GM10248 (cell line): ENCODE results near the gene TDRD7.

ENCODE experiments used
- CTCF ChIA-PET: fragments of 300-600 bp; sonication (Branson Sonifier 250); formaldehyde crosslinking; extraction: SDS; loops from one replicate; lab custom pipeline; 2021; ENCODE audit warnings: antibody characterized with exemption; lab: Yijun Ruan, JAX
- POLR2A ChIA-PET: fragments of 350-650 bp; sonication (Branson Sonifier 250); formaldehyde crosslinking; extraction: SDS; loops from one replicate; lab custom pipeline; 2020; ENCODE audit warnings: antibody characterized with exemption; lab: Yijun Ruan, JAX
- DNase-seq: peaks from one replicate; pipeline ENCODE4 v3.0.0; 2012; ENCODE audit errors: extremely low spot score
- TF ChIP-seq, protein P1 (sequence below): IDR thresholded peaks from 2 replicates; pipeline ENCODE4 v1.5.1; 2012; ENCODE audit warnings: mild to moderate bottlenecking, low read depth; ENCODE audit errors: extremely low read depth, missing control alignments, control extremely low read depth

TDRD7 gene

DNA sequence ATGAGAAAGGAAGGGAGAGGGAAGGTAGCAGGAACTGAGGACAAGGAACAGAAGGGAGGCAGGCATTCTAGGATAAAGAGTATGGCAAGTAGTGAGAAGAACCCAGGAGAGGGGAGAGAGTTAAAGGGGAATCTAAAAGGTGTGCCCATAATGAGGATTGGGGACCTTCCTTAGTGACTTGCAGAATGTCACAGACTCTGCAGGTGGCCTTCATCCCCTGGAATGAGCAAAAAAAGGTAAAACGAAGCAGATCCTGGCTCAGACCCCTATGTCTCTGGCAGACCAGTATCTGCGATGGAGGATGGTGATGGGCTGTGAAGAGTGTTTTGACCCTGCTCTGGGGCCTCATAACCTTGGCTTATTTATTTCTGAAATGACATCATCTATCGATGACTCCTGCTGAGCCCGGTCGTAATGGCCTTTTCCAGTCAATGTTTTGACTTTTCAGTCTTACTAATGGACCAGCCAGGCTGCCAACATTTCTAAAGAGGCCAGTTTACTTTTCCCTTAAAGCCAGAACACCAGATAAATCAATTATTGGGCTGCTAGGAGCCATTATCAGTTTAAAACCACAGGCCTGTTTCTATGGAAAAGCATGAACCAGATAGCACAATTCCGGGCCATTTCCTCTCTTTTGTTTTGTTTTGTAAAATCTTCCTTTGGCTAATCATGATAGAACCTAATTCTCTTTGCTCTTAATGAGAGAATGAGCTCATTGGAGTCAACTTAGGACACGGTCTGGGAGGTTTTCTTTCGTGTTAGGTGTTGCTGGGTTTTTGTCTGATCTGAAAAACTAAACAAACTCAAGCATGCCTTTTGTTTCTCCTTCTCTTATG lies 92.7 kb downstream of the TDRD7 start:
- POLR2A ChIA-PET, result no interaction called here
- CTCF ChIA-PET, result interaction anchor here (1.1 to 12.7 kb wide), 10 partner anchors 14 to 112 kb away, joined by 3 to 159 read pairs (median 6); no protein-coding TSS in a partner anchor
- DNase-seq, result no peak
- TF ChIP-seq, protein P1, sequence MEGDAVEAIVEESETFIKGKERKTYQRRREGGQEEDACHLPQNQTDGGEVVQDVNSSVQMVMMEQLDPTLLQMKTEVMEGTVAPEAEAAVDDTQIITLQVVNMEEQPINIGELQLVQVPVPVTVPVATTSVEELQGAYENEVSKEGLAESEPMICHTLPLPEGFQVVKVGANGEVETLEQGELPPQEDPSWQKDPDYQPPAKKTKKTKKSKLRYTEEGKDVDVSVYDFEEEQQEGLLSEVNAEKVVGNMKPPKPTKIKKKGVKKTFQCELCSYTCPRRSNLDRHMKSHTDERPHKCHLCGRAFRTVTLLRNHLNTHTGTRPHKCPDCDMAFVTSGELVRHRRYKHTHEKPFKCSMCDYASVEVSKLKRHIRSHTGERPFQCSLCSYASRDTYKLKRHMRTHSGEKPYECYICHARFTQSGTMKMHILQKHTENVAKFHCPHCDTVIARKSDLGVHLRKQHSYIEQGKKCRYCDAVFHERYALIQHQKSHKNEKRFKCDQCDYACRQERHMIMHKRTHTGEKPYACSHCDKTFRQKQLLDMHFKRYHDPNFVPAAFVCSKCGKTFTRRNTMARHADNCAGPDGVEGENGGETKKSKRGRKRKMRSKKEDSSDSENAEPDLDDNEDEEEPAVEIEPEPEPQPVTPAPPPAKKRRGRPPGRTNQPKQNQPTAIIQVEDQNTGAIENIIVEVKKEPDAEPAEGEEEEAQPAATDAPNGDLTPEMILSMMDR, result no peak

DNA sequence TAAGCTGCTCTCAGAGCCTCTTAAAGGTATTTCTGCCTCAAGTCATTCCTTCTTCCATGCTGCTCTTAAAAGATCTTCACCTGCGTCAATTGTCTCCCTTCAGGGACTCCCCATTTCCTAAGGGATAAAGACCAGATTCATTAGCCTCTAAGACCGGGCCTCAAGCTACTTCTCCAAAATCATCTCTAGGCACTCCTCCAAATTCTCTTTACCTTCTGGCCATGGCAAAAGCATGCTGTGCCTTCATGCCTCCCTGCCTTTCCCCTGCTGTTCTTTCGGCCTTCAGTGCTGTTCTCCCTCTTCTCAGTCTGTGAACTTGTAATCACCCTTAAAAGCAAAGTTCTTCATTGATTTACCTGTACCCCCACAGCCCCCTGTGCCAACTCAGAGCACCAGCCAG lies 93.9 kb downstream of the TDRD7 start:
- TF ChIP-seq, protein P1, result no peak
- DNase-seq, result no peak
- ChIA-PET POLR2A (no interaction called here), CTCF (interaction anchor here (1.1 to 12.7 kb wide), 8 partner anchors 9 to 133 kb away, joined by 3 to 159 read pairs (median 6); no protein-coding TSS in a partner anchor)

DNA sequence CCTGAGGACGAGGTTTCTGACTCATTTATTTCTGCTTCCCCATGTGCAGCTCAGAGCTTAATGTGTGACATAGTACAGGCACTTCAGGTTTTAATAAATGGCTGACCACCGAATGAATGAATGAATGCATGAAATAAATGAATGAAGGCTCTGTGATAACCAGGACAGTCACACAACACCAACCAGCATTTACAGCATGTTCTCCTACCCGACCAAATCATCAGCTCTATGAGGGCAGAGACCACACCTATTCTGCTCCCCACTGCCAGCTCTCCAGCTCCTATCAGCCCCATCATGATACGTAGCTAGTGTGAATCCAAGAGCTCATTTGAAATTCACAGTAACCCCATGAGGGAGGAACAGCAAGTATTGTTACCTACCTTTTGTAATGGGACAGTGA lies 94.4 kb downstream of the TDRD7 start:
- ChIA-PET CTCF (interaction anchor here (0.9 to 12.7 kb wide), 11 partner anchors 9 to 132 kb away, joined by 3 to 159 read pairs (median 4); no protein-coding TSS in a partner anchor), POLR2A (interaction anchor here (0.6 kb wide), 1 partner anchor 9 kb away, joined by 3 read pairs; no protein-coding TSS in a partner anchor)
- DNase-seq, result no peak
- TF ChIP-seq, protein P1, result no peak

DNA sequence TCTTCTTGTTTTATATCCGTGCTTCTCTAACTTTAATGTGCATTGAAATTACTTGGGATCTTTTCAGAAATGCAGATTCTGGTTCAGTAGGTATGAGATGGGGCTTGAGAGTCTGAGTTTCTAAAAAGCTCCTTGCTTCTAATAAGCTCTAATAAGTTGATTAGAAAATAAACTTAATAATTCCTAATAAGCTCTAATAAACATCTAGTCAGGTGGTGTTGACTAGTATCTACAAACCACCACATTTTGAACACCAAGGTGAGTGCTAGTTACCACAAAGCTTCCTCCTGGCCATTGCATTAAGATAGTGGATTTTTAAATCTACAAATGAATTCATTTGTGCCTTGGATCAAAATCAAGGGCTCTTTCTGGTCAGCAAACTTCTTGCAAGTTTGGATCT lies 94.9 kb downstream of the TDRD7 start:
- ChIA-PET CTCF (interaction anchor here (0.9 to 12.7 kb wide), 9 partner anchors 12 to 132 kb away, joined by 3 to 159 read pairs (median 4); no protein-coding TSS in a partner anchor), POLR2A (interaction anchor here (0.6 kb wide), 1 partner anchor 9 kb away, joined by 3 read pairs; no protein-coding TSS in a partner anchor)

DNA sequence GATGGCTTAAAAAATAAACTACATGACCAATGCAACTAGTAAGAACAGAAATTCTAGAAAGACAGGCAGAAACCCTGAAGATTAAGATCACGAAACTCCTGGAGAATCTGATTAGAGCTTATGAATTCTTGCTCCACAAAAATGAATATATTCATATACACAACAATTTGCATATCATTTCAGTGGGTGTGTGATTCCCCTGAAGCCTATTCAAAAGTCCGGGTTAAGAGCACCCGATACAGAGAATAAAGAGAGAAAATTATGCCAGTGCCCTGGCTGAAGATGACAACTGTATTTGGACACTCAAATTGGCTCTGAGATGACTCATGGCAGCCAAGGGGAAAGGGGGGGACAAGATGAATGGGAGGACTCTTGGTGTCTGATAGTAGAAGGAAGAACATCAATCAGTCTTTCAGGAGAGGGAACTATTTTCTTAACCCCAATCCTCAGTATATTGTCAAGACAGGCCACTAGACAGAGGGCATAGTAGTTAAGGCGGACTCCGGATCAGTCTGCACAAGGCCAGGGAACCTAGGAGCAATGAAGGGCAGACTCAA lies 95.6 kb downstream of the TDRD7 start:
- no peak for DNase-seq
- POLR2A ChIA-PET, result no interaction called here
- CTCF ChIA-PET, result interaction anchor here (0.9 to 12.7 kb wide), 5 partner anchors 11 to 91 kb away, joined by 3 to 159 read pairs (median 16); no protein-coding TSS in a partner anchor
- TF ChIP-seq, protein P1, result no peak

More for the DNA sequence above, 94.9 kb downstream of the TDRD7 start:
- TF ChIP-seq, protein P1, result no peak
- no peak for DNase-seq

DNA sequence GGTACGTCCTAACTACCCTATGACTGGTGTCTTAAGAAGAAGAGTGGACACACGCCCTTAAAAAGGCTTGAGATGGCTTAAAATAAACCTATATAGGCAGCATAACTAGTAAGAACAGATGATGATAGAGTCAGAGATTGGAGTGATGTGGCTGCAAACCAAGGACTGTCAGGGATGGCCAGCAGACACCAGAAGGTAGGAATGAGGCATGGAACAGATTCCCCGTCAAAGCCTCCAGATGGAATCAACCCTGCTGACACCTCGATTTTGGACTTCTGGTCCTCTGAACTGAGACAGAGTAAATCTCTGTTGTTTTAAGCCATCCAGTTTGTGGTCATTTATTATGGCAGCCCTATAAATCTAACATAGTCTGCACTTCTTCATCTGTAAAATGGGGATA lies 97.0 kb downstream of the TDRD7 start:
- TF ChIP-seq, protein P1, result no peak
- CTCF ChIA-PET, result interaction anchor here (0.9 to 2.7 kb wide), 5 partner anchors 8 to 106 kb away, joined by 3 to 24 read pairs (median 4); partner anchors contain the start of gene TMOD1
- DNase-seq, result no peak
- POLR2A ChIA-PET, result interaction anchor here (0.6 kb wide), 1 partner anchor 632 kb away, joined by 5 read pairs; no protein-coding TSS in a partner anchor
